H1 (cell line): ENCODE data around the gene UTP15. TPM values are rescaled to one million over a fixed set of nuclear protein-coding genes. Genes with fewer than 3 reads are reported as not detected.

Experiments
- BACH1 ChIP-seq: IDR thresholded peaks from 2 replicates; pipeline ENCODE4 v1.6.1; 2012; ENCODE audit warnings: low read length, improper control_type of control experiment
- BRCA1 ChIP-seq: IDR thresholded peaks from 2 replicates; pipeline ENCODE4 v1.6.1; 2012; ENCODE audit warnings: low read depth, low read length, improper control_type of control experiment
- CBX5 ChIP-seq: fragments of 300-800, 300-1000 bp; sonication (generic); IDR thresholded peaks from 2 replicates; pipeline ENCODE4 v1.7.1; 2016; ENCODE audit warnings: antibody characterized with exemption, low read length, low read depth
- CHD2 ChIP-seq: IDR thresholded peaks from 2 replicates; pipeline ENCODE4 v1.6.1; 2012; ENCODE audit warnings: low read length, improper control_type of control experiment
- CHD7 ChIP-seq: fragments of 300-600 bp; sonication (generic); IDR thresholded peaks from 2 replicates; pipeline ENCODE4 v1.7.1; 2012; ENCODE audit warnings: low read length, moderate library complexity, mild to moderate bottlenecking, inconsistent platforms; ENCODE audit not compliant: insufficient replicate concordance
- POLR2AphosphoS5 ChIP-seq: IDR thresholded peaks from 2 replicates; pipeline ENCODE4 v1.6.1; 2011; ENCODE audit warnings: low read depth, low read length
- POU5F1 ChIP-seq: IDR thresholded peaks from 2 replicates; pipeline ENCODE4 v1.6.1; 2011; ENCODE audit warnings: low read depth, mild to moderate bottlenecking, low read length, moderate library complexity
- RAD21 ChIP-seq, 2 experiments: IDR thresholded peaks in 1 of 2; conservative IDR thresholded peaks in 1 of 2; 2 replicates each; pipeline ENCODE4 v1.6.1; 2011; ENCODE audit warnings: low read depth in 2 of 2, low read length in 2 of 2, improper control_type of control experiment in 1 of 2, inconsistent platforms in 1 of 2, mild to moderate bottlenecking in 1 of 2, moderate library complexity in 1 of 2
- SP4 ChIP-seq: IDR thresholded peaks from 2 replicates; pipeline ENCODE4 v1.6.1; 2012; ENCODE audit warnings: low read length, inconsistent platforms
- SRF ChIP-seq: IDR thresholded peaks from 2 replicates; pipeline ENCODE4 v1.6.1; 2011; ENCODE audit warnings: mild to moderate bottlenecking, low read depth, low read length, moderate library complexity
- polyA plus RNA-seq, 7 experiments: library from polyadenylated mRNA; depleted of rRNA in 3 of 7; stranded (reverse) in 5 of 7; unstranded in 2 of 7; fragments of >200 nt in 5 of 7; fragments of 200-250 nt in 2 of 7; gene quantifications; 1 replicate in 5 of 7; 2 replicates in 1 of 7; 4 replicates in 1 of 7; pipeline versions ENCODE4 v1.2.1 to v1.2.3, GENCODE V29; 2011 to 2013; ENCODE audit warnings: missing spikeins in 2 of 7, mixed read lengths in 2 of 7
- total RNA-seq: library from RNA; stranded (reverse); fragmentation: NEBNext Ultra II Directional; extraction: Animal tissue kit (Norgen Biotek cat#: 25700); gene quantifications from 2 replicates; pipeline ENCODE4 v1.2.1, GENCODE V29; 2021

The UTP15 gene
- total and polyA plus RNA-seq, 2 of the 8 experiments (the other 6 are each of a cell fraction or from before 2014, with no cell fraction given), result 14.3 to 33.6 TPM

- TF ChIP-seq CHD7 (no peak), POLR2AphosphoS5 (no peak), SP4 (no peak), BACH1 (no peak), SRF (no peak), POU5F1 (no peak), BRCA1 (no peak), RAD21 (IDR thresholded peaks at IDR 0.05 in 1 of 2, conservative IDR thresholded peaks at IDR 0.05 in 1 of 2; ENCODE audit: low read depth in 2 of 2, low read length in 2 of 2) (no peak), CHD2 (no peak), CBX5 (no peak)
Measured at GRCh38 chr5:73587923-73588322, 22.4 kb downstream of the UTP15 start (continued).
